HEK293 (cell line): ENCODE results near the gene ZNF618.

Experiments
- CTCF ChIA-PET: fragments of 350-600 bp; formaldehyde crosslinking; extraction: SDS; loops from one replicate; lab custom pipeline; 2021; ENCODE audit warnings: antibody characterized with exemption; lab: Yijun Ruan, JAX
- POLR2A ChIA-PET: fragments of 300-600 bp; formaldehyde crosslinking; extraction: SDS; loops from one replicate; lab custom pipeline; 2020; ENCODE audit warnings: antibody characterized with exemption, inconsistent platforms; lab: Yijun Ruan, JAX
- H3K27ac ChIP-seq: fragments of 200-500 bp; sonication (Bioruptor generic); 2 replicates; pipeline ENCODE4 v1.5.1; 2014; ENCODE audit warnings: low read depth, low read length, control low read depth, inconsistent platforms; ENCODE audit errors: extremely low read depth
- H3K36me3 ChIP-seq, 2 experiments: fragments of 200-500 bp in 1 of 2; sonication (Bioruptor generic) in 1 of 2; 1 replicate in 1 of 2; 2 replicates in 1 of 2; pipeline ENCODE4 v1.5.1; 2014 to 2017; ENCODE audit warnings: inconsistent platforms in 2 of 2, low read length in 2 of 2; ENCODE audit not compliant: control insufficient read depth in 2 of 2, insufficient read depth in 1 of 2
- H3K4me1 ChIP-seq: fragments of 200-500 bp; sonication (Bioruptor generic); 2 replicates; pipeline ENCODE4 v1.5.1; 2014; ENCODE audit warnings: mild to moderate bottlenecking, low read length, inconsistent platforms; ENCODE audit not compliant: control insufficient read depth, insufficient read depth
- H3K4me3 ChIP-seq: 2 replicates; pipeline ENCODE4 v1.5.1; 2011; ENCODE audit warnings: low read depth, mild to moderate bottlenecking, control low read depth, low read length, moderate library complexity
- H3K9me3 ChIP-seq: fragments of 200-500 bp; sonication (Bioruptor generic); 2 replicates; pipeline ENCODE4 v1.5.1; 2014; ENCODE audit warnings: low read depth, low read length, inconsistent platforms; ENCODE audit not compliant: control insufficient read depth, insufficient read depth
- CTCF ChIP-seq: fragments of 450-650 bp; formaldehyde crosslinking; IDR thresholded peaks from 2 replicates; pipeline ENCODE4 v1.5.1; 2016; ENCODE audit warnings: missing biosample characterization, missing genetic modification characterization
- GFI1B ChIP-seq: fragments of 450-650 bp; formaldehyde crosslinking; IDR thresholded peaks from 2 replicates; pipeline ENCODE4 v1.5.1; 2016; ENCODE audit warnings: missing biosample characterization, missing genetic modification characterization
- IKZF3 ChIP-seq: fragments of 450-650 bp; IDR thresholded peaks from 2 replicates; pipeline ENCODE4 v1.5.0; 2018; ENCODE audit warnings: missing biosample characterization, mild to moderate bottlenecking, missing genetic modification characterization, moderate library complexity
- KLF7 ChIP-seq: fragments of 450-650 bp; formaldehyde crosslinking; IDR thresholded peaks from 2 replicates; pipeline ENCODE4 v1.5.1; 2016; ENCODE audit warnings: missing biosample characterization, missing genetic modification characterization, borderline replicate concordance
- KLF8 ChIP-seq: fragments of 450-650 bp; formaldehyde crosslinking; IDR thresholded peaks from 2 replicates; pipeline ENCODE4 v1.5.1; 2016; ENCODE audit warnings: missing biosample characterization, missing genetic modification characterization
- SALL2 ChIP-seq: fragments of 450-650 bp; formaldehyde crosslinking; IDR thresholded peaks from 2 replicates; pipeline ENCODE4 v1.5.0; 2017; ENCODE audit warnings: missing biosample characterization, mild to moderate bottlenecking, missing genetic modification characterization, borderline replicate concordance
- TCF7L2 ChIP-seq: IDR thresholded peaks from 2 replicates; pipeline ENCODE4 v1.6.1; 2011; ENCODE audit warnings: low read depth, mild to moderate bottlenecking, inconsistent platforms, low read length, moderate library complexity, borderline replicate concordance
- ZEB2 ChIP-seq: fragments of 450-650 bp; formaldehyde crosslinking; IDR thresholded peaks from 2 replicates; pipeline ENCODE4 v1.5.1; 2016; ENCODE audit warnings: missing biosample characterization, missing genetic modification characterization
- ZNF148 ChIP-seq: fragments of 450-650 bp; formaldehyde crosslinking; IDR thresholded peaks from 2 replicates; pipeline ENCODE4 v1.5.0; 2017; ENCODE audit warnings: missing biosample characterization, missing genetic modification characterization, borderline replicate concordance
- ZNF239 ChIP-seq: fragments of 450-650 bp; formaldehyde crosslinking; IDR thresholded peaks from 2 replicates; pipeline ENCODE4 v1.5.1; 2016; ENCODE audit warnings: missing biosample characterization, missing genetic modification characterization
- ZNF24 ChIP-seq: fragments of 450-650 bp; formaldehyde crosslinking; IDR thresholded peaks from 2 replicates; pipeline ENCODE4 v1.5.1; 2016; ENCODE audit warnings: missing biosample characterization, missing genetic modification characterization
- ZNF248 ChIP-seq: fragments of 450-650 bp; formaldehyde crosslinking; IDR thresholded peaks from 2 replicates; pipeline ENCODE4 v1.5.1; 2017; ENCODE audit warnings: missing biosample characterization, missing genetic modification characterization
- ZNF292 ChIP-seq: fragments of 450-650 bp; formaldehyde crosslinking; IDR thresholded peaks from 2 replicates; pipeline ENCODE4 v1.5.1; 2016; ENCODE audit warnings: low read depth, missing biosample characterization, missing genetic modification characterization, borderline replicate concordance
- ZNF324 ChIP-seq: fragments of 450-650 bp; formaldehyde crosslinking; IDR thresholded peaks from 2 replicates; pipeline ENCODE4 v1.5.1; 2016; ENCODE audit warnings: missing biosample characterization, missing genetic modification characterization
- ZNF433 ChIP-seq: fragments of 450-650 bp; formaldehyde crosslinking; IDR thresholded peaks from 2 replicates; pipeline ENCODE4 v1.5.1; 2016; ENCODE audit warnings: missing biosample characterization, missing genetic modification characterization, low read depth
- ZNF449 ChIP-seq: fragments of 450-650 bp; formaldehyde crosslinking; IDR thresholded peaks from 2 replicates; pipeline ENCODE4 v1.5.1; 2017; ENCODE audit warnings: missing biosample characterization, mild to moderate bottlenecking, missing genetic modification characterization, moderate library complexity
- ZNF514 ChIP-seq: fragments of 450-650 bp; formaldehyde crosslinking; IDR thresholded peaks from 2 replicates; pipeline ENCODE4 v1.5.1; 2016; ENCODE audit warnings: missing biosample characterization, missing genetic modification characterization
- ZNF654 ChIP-seq: fragments of 450-650 bp; formaldehyde crosslinking; IDR thresholded peaks from 2 replicates; pipeline ENCODE4 v1.5.1; 2016; ENCODE audit warnings: low read depth, missing biosample characterization, missing genetic modification characterization
- ZNF707 ChIP-seq: fragments of 450-650 bp; formaldehyde crosslinking; IDR thresholded peaks from 2 replicates; pipeline ENCODE4 v1.5.1; 2016; ENCODE audit warnings: missing biosample characterization, missing genetic modification characterization
- ZNF837 ChIP-seq: fragments of 450-650 bp; formaldehyde crosslinking; IDR thresholded peaks from 2 replicates; pipeline ENCODE4 v1.5.1; 2016; ENCODE audit warnings: missing biosample characterization, missing genetic modification characterization
- ZNF843 ChIP-seq: fragments of 450-650 bp; formaldehyde crosslinking; IDR thresholded peaks from 2 replicates; pipeline ENCODE4 v1.5.1; 2016; ENCODE audit warnings: missing biosample characterization, missing genetic modification characterization
- ZSCAN16 ChIP-seq: fragments of 450-650 bp; formaldehyde crosslinking; IDR thresholded peaks from 2 replicates; pipeline ENCODE4 v1.5.1; 2016; ENCODE audit warnings: missing biosample characterization, missing genetic modification characterization

The ZNF618 gene

GRCh38 chr9:113919382-113919781, 43.3 kb downstream of the ZNF618 start:
- no peak for TF ChIP-seq SALL2 (tag by site-specific recombination)
- TF ChIP-seq ZNF248 (tag by site-specific recombination): no peak
- TF ChIP-seq ZNF449 (tag by site-specific recombination): no peak
- TF ChIP-seq IKZF3 (tag by site-specific recombination): no peak
- no peak for TF ChIP-seq ZSCAN16 (tag by site-specific recombination)
- TF ChIP-seq KLF8: no peak
- TF ChIP-seq CTCF (tag by site-specific recombination): no peak
- no peak for TF ChIP-seq ZNF433 (tag by site-specific recombination)
- TF ChIP-seq ZNF843 (tag by site-specific recombination): no peak
- no peak for TF ChIP-seq TCF7L2
- TF ChIP-seq ZNF654 (tag by site-specific recombination): no peak
- no peak for TF ChIP-seq ZNF514 (tag by site-specific recombination)
- no peak for TF ChIP-seq GFI1B
- no peak for TF ChIP-seq ZNF837 (tag by site-specific recombination)
- no peak for TF ChIP-seq KLF7
- H3K4me1 ChIP-seq: no peaks in the 10 kb centered on the region
- POLR2A ChIA-PET: no interaction called here
- CTCF ChIA-PET: interaction anchor here (1.4 kb wide), 1 partner anchor 65 kb away, joined by 4 read pairs; no protein-coding TSS in a partner anchor
- no peak overlapping the region for H3K4me3 ChIP-seq
- no peaks in the 10 kb centered on the region for H3K36me3 ChIP-seq
- H3K9me3 ChIP-seq: no peaks in the 10 kb centered on the region
- no peak overlapping the region for H3K27ac ChIP-seq

- H3K27ac ChIP-seq: no peak overlapping the region
- TF ChIP-seq ZNF707 (tag by site-specific recombination) (no peak), ZNF24 (no peak), ZNF148 (tag by site-specific recombination) (no peak), IKZF3 (tag by site-specific recombination) (no peak), ZEB2 (tag by site-specific recombination) (no peak), ZNF324 (tag by site-specific recombination) (no peak), ZNF292 (no peak), ZNF239 (tag by site-specific recombination) (no peak)
- TF ChIP-seq, all 188 proteins: peak for 0
- ChIA-PET POLR2A (no interaction called here), CTCF (no interaction called here)
- no peak overlapping the region for H3K4me3 ChIP-seq
- H3K9me3 ChIP-seq: no peaks in the 10 kb centered on the region
- H3K36me3 ChIP-seq: no peaks in the 10 kb centered on the region
- H3K4me1 ChIP-seq: no peaks in the 10 kb centered on the region
Measured at GRCh38 chr9:113919871-113920270, 43.8 kb downstream of the ZNF618 start.
